Stimulated activated CD4-positive, alpha-beta T cell treated with anti-CD3 and anti-CD28 coated beads, Interleukin-15, amount 100 ng/mL, for 24 hours (primary cell): Measurements from ENCODE around the gene TRIM75.
"Not testable (repeated sequence)": the region's sequence is repeated elsewhere in the genome, so short reads cannot be mapped to it uniquely, and the experiment has no call there.

Experiments used
- DNase-seq: peaks from one replicate; pipeline ENCODE4 v3.0.0-alpha.2; 2020

The TRIM75 gene

DNA sequence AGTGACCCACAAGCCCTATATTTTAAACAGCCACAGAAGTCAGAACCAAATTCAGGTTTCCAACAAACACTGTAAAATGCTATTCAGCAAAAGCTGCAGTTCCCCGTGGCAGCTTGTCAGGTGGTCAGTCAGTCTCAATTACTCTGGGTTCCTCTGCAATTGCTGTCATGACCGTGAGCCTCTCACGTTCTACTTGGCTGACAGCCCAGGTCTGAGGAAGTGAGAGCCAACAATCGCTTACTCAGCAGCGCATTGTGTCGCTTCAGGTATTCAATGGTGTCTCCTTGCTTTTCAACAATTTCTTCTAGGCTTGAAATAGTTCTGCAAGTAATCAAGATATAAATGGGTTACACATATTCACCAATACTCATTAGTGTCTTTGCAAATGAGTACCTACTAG is 25.8 kb downstream of the TRIM75 start:
- no peak for DNase-seq

DNA sequence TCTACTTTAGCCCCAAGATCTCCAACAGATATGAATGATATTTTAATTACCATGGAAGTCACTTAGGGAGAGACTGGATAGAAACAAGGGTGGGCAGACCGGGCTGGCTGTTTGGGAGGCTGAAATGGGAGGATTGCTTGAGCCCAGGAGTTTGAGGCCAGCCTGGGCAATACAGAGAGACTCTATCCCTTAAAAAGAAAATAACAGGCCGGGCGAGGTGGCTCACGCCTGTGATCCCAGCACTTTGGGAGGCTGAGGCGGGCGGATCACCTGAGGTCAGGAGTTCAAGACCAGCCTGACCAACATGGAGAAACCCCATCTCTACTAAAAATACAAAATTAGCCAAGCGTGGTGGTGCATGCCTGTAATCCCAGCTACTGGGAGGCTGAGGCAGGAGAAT is 31.1 kb downstream of the TRIM75 start:
- DNase-seq, result not testable (repeated sequence)

GRCh38 chr4:165085946-165086345 is 32.3 kb downstream of the TRIM75 start:
- no peak for DNase-seq

GRCh38 chr4:165088366-165088765 is 34.7 kb downstream of the TRIM75 start:
- no peak for DNase-seq

GRCh38 chr4:165092187-165092586 is 38.5 kb downstream of the TRIM75 start:
- DNase-seq, result not testable (repeated sequence)

- no peak for DNase-seq
Observed at GRCh38 chr4:165094873-165095272, 41.2 kb downstream of the TRIM75 start.

DNA sequence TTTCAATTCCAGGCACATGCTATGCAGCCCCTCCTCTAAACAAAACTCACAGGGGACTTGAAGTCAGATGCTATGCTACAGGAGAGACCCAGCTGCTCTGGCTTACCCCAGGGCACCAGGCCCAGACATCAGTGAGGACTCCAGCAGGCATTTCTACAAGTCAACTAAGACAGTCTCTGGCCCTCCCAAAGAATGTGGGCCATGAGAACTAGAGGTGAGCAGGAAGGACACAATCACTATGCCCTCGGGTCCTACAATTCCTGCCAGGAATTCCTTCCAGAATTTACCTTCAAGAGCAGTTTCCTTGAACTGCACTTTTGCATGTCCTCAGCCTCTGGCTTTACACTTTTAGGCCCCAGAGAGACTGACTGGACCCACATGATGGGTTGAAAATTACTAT is 41.6 kb downstream of the TRIM75 start:
- DNase-seq, result no peak

DNA sequence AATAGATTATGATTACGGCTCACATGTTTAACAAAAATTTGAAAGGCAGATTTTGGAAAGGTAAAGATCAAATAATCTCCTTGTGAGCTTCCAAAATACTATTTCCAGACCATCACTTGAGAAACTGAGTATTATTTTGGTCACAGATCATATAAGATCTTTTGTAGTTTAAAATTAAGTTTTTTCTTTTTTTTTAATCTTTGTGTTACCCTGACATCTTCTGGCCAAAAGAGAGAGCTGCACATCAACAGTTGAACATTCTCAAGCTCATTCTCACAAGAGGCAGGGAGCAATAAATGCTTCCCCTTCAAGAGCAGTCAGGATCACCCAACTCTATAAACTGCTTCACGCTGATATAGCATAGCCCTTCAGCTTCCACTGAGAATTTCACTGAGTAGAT is 43.1 kb downstream of the TRIM75 start:
- DNase-seq, result no peak

DNA sequence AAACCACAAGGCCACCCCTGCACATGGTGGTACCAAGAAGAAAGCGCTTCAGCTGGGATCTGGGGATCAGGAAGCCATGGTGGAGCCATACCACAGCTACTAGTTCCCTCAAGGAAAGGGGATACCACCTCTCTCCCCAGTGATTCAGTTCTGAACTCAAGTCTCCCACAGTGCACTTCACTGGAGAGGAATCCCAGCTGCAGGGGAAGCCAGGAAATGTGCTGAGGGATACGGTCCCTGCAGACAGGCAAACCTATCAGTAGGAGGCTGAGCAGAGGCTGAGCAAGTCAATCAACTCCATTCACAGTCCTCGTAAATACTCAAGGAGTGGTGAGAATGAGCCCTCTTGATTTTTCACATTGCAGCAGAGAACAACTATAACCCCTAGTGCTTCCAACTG is 48.0 kb downstream of the TRIM75 start:
- no peak for DNase-seq

DNA sequence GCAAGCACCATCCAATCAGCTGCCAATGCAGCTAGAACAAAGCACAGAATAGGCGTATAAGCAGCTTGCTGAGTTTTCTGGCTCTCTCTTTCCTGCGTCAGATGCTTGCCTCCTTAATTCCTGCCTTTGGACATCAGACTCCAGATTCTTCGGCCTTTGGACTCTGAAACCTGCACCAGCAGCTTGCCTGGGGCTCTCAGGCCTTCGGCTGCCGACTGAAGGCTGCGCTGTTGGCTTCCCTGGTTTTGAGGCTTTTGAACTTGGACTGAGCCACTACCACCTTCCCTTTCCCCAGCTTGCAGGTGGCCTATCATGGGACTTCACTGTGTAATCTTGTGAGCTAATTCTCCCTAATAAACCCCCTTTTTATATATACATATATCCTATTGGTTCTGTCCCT is 52.9 kb downstream of the TRIM75 start:
- no peak for DNase-seq
